SK-N-SH treated with all-trans-retinoic acid at 6 μM for 48 hours (cell line): ENCODE measurements around the gene DGKH.

Experiments used
- ARNTL ChIP-seq: fragments of 450-650 bp; formaldehyde crosslinking; IDR thresholded peaks from 2 replicates; pipeline ENCODE4 v1.5.0; 2020; ENCODE audit warnings: low read depth, mild to moderate bottlenecking, moderate library complexity, borderline replicate concordance
- CREB5 ChIP-seq: fragments of 250-450 bp; sonication (Bioruptor Pico); IDR thresholded peaks from 2 replicates; pipeline ENCODE4 v1.5.1; 2020; ENCODE audit warnings: low read depth, mild to moderate bottlenecking, moderate library complexity
- CSDC2 ChIP-seq: fragments of 250-450 bp; sonication (Bioruptor Pico); IDR thresholded peaks from 2 replicates; pipeline ENCODE4 v1.5.0; 2020; ENCODE audit warnings: mild to moderate bottlenecking, moderate library complexity
- PATZ1 ChIP-seq: fragments of 250-450 bp; sonication (Bioruptor Pico); IDR thresholded peaks from 2 replicates; pipeline ENCODE4 v1.8.0; 2020; ENCODE audit warnings: mild to moderate bottlenecking, moderate library complexity, borderline replicate concordance
- POU6F1 ChIP-seq: fragments of 250-450 bp; sonication (Bioruptor Pico); IDR thresholded peaks from 2 replicates; pipeline ENCODE4 v1.8.0; 2021; ENCODE audit warnings: low read depth, mild to moderate bottlenecking, moderate library complexity, borderline replicate concordance
- RARB ChIP-seq: fragments of 250-450 bp; sonication (Bioruptor Pico); IDR thresholded peaks from 2 replicates; pipeline ENCODE4 v1.8.0; 2021; ENCODE audit warnings: mild to moderate bottlenecking, moderate library complexity
- SNAI2 ChIP-seq: fragments of 250-450 bp; sonication (Bioruptor Pico); IDR thresholded peaks from 2 replicates; pipeline ENCODE4 v1.5.0; 2020; ENCODE audit warnings: mild to moderate bottlenecking, moderate library complexity
- TCF4 ChIP-seq: fragments of 250-450 bp; sonication (Bioruptor Pico); IDR thresholded peaks from 2 replicates; pipeline ENCODE4 v1.8.0; 2021; ENCODE audit warnings: mild to moderate bottlenecking, moderate library complexity, borderline replicate concordance
- ZFP30 ChIP-seq: fragments of 450-650 bp; formaldehyde crosslinking; IDR thresholded peaks from 2 replicates; pipeline ENCODE4 v1.5.0; 2022; ENCODE audit warnings: mild to moderate bottlenecking, moderate library complexity
- TF ChIP-seq, protein P1 (sequence below): fragments of 250-450 bp; sonication (Bioruptor Pico); IDR thresholded peaks from 2 replicates; pipeline ENCODE4 v1.5.1; 2021; ENCODE audit warnings: mild to moderate bottlenecking, moderate library complexity

DNA sequence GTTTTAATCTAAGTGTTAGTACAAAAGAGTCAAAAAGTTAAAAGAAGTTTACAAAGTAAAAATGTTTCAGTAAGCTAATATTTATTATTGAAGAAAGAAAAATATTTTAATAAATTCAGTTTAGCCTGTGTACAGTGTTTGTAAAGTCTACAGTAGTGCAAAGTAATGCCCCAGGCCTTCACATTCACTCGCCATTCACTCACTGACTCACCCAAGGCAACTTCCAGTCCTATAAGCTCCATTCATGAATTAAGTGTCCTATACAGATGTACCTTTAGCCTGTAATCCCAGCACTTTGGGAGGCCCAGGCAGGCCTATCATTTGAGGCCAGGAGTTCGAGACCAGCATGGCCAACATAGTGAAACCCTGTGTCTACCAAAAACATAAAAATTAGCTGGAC lies 199.4 kb downstream of the DGKH start:
- TF ChIP-seq RARB (CRISPR knock-in tag), result no peak
- no peak for TF ChIP-seq SNAI2
- no peak for TF ChIP-seq PATZ1 (CRISPR knock-in tag)
- TF ChIP-seq ZFP30 (CRISPR knock-in tag), result no peak
- TF ChIP-seq POU6F1 (CRISPR knock-in tag), result no peak
- TF ChIP-seq CSDC2 (CRISPR knock-in tag), result no peak
- TF ChIP-seq ARNTL (CRISPR knock-in tag), result no peak
- TF ChIP-seq, protein P1, sequence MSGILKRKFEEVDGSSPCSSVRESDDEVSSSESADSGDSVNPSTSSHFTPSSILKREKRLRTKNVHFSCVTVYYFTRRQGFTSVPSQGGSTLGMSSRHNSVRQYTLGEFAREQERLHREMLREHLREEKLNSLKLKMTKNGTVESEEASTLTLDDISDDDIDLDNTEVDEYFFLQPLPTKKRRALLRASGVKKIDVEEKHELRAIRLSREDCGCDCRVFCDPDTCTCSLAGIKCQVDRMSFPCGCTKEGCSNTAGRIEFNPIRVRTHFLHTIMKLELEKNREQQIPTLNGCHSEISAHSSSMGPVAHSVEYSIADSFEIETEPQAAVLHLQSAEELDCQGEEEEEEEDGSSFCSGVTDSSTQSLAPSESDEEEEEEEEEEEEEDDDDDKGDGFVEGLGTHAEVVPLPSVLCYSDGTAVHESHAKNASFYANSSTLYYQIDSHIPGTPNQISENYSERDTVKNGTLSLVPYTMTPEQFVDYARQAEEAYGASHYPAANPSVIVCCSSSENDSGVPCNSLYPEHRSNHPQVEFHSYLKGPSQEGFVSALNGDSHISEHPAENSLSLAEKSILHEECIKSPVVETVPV (CRISPR knock-in tag), result no peak
- TF ChIP-seq TCF4 (CRISPR knock-in tag), result no peak
- no peak for TF ChIP-seq CREB5 (CRISPR knock-in tag)
